Mesenchymal stem cell (in vitro differentiated cells and primary cell): ENCODE measurements around the gene FOXF1.

Experiments used
- DNase-seq: peaks from one replicate; pipeline ENCODE4 v3.0.0-alpha.2; 2013
- H2AFZ ChIP-seq: one replicate; pipeline ENCODE4 v1.6.1; 2013; ENCODE audit warnings: low read depth, mild to moderate bottlenecking, control low read depth, inconsistent platforms, low read length, moderate library complexity
- H2AK5ac ChIP-seq: 2 replicates; pipeline ENCODE4 v1.6.1; 2013; ENCODE audit warnings: low read length, moderate library complexity, mild to moderate bottlenecking, inconsistent platforms; ENCODE audit not compliant: severe bottlenecking
- H2BK120ac ChIP-seq: one replicate; pipeline ENCODE4 v1.6.1; 2013; ENCODE audit warnings: low read depth, mild to moderate bottlenecking, inconsistent platforms, low read length, moderate library complexity
- H2BK12ac ChIP-seq, 2 experiments: one replicate each; pipeline ENCODE4 v1.6.1; 2013; ENCODE audit warnings: inconsistent platforms in 2 of 2, low read length in 2 of 2, mild to moderate bottlenecking in 2 of 2, moderate library complexity in 2 of 2, control low read depth in 1 of 2
- H2BK15ac ChIP-seq: one replicate; pipeline ENCODE4 v1.6.1; 2013; ENCODE audit warnings: mild to moderate bottlenecking, low read depth, inconsistent platforms; ENCODE audit not compliant: poor library complexity, severe bottlenecking
- H2BK5ac ChIP-seq: 2 replicates; pipeline ENCODE4 v1.6.1; 2013; ENCODE audit warnings: low read depth, mild to moderate bottlenecking, low read length, control low read depth, inconsistent platforms; ENCODE audit not compliant: poor library complexity, severe bottlenecking
- H3K14ac ChIP-seq, 2 experiments: one replicate each; pipeline ENCODE4 v1.6.1; 2013; ENCODE audit warnings: inconsistent platforms in 2 of 2, low read length in 2 of 2, control low read depth in 1 of 2, mild to moderate bottlenecking in 1 of 2, moderate library complexity in 1 of 2
- H3K18ac ChIP-seq, 2 experiments: one replicate each; pipeline ENCODE4 v1.6.1; 2013; ENCODE audit warnings: inconsistent platforms in 2 of 2, low read length in 2 of 2, control low read depth in 1 of 2, low read depth in 1 of 2, mild to moderate bottlenecking in 1 of 2
- H3K23ac ChIP-seq, 2 experiments: one replicate each; pipeline ENCODE4 v1.6.1; 2013; ENCODE audit warnings: inconsistent platforms in 2 of 2, low read length in 2 of 2, mild to moderate bottlenecking in 2 of 2, moderate library complexity in 2 of 2, control low read depth in 1 of 2
- H3K27ac ChIP-seq: 2 replicates; pipeline ENCODE4 v1.5.1; 2013; ENCODE audit warnings: mild to moderate bottlenecking, moderate library complexity, low read length, control low read depth, inconsistent platforms; ENCODE audit not compliant: poor library complexity, severe bottlenecking
- H3K27me3 ChIP-seq, 2 experiments: 2 replicates each; pipeline versions ENCODE4 v1.6.1 to v1.7.0; 2013; ENCODE audit warnings: low read length in 2 of 2, mild to moderate bottlenecking in 2 of 2, moderate library complexity in 2 of 2, control low read depth in 1 of 2, inconsistent platforms in 1 of 2; ENCODE audit not compliant: control insufficient read depth in 1 of 2, insufficient read depth in 1 of 2
- H3K36me3 ChIP-seq, 2 experiments: 2 replicates each; pipeline versions ENCODE4 v1.6.1 to v1.7.0; 2013; ENCODE audit warnings: low read length in 2 of 2, control low read depth in 1 of 2, inconsistent platforms in 1 of 2, low read depth in 1 of 2, mild to moderate bottlenecking in 1 of 2; ENCODE audit not compliant: insufficient read depth in 2 of 2, control insufficient read depth in 1 of 2
- H3K4ac ChIP-seq, 2 experiments: one replicate each; pipeline ENCODE4 v1.6.1; 2013; ENCODE audit warnings: inconsistent platforms in 2 of 2, low read length in 2 of 2, mild to moderate bottlenecking in 2 of 2, moderate library complexity in 2 of 2, control low read depth in 1 of 2, low read depth in 1 of 2
- H3K4me1 ChIP-seq: 2 replicates; pipeline ENCODE4 v1.6.1; 2013; ENCODE audit warnings: low read depth, low read length, control low read depth; ENCODE audit not compliant: control insufficient read depth, insufficient read depth
- H3K4me2 ChIP-seq: 2 replicates; pipeline ENCODE4 v1.6.1; 2013; ENCODE audit warnings: low read length, mild to moderate bottlenecking, inconsistent platforms; ENCODE audit not compliant: poor library complexity, severe bottlenecking
- H3K4me3 ChIP-seq, 2 experiments: 2 replicates each; pipeline versions ENCODE4 v1.5.1 to v1.7.0; 2013; ENCODE audit warnings: low read length in 2 of 2, mild to moderate bottlenecking in 2 of 2, control low read depth in 1 of 2, low read depth in 1 of 2; ENCODE audit not compliant: insufficient read depth in 1 of 2
- H3K79me1 ChIP-seq: replicated peaks from 2 replicates; pipeline ENCODE4 v1.6.1; 2013; ENCODE audit warnings: mild to moderate bottlenecking, control low read depth, low read length, inconsistent platforms; ENCODE audit not compliant: poor library complexity, severe bottlenecking
- H3K9ac ChIP-seq: 2 replicates; pipeline ENCODE4 v1.7.0; 2013; ENCODE audit warnings: mild to moderate bottlenecking, low read length, moderate library complexity
- H3K9me3 ChIP-seq: 2 replicates; pipeline ENCODE4 v1.7.0; 2013; ENCODE audit warnings: mild to moderate bottlenecking, low read length; ENCODE audit not compliant: control insufficient read depth
- H4K8ac ChIP-seq: one replicate; pipeline ENCODE4 v1.6.1; 2013; ENCODE audit warnings: inconsistent platforms, mild to moderate bottlenecking, low read length, moderate library complexity
- H4K91ac ChIP-seq: one replicate; pipeline ENCODE4 v1.6.1; 2013; ENCODE audit warnings: mild to moderate bottlenecking, low read length, inconsistent platforms
- WGBS: methylation state at CpG from one replicate; pipeline ENCODE4 v1.1.7; 2013; ENCODE audit warnings: mixed read lengths; 5-methylcytosine and 5-hydroxymethylcytosine counted together

The FOXF1 gene

DNA sequence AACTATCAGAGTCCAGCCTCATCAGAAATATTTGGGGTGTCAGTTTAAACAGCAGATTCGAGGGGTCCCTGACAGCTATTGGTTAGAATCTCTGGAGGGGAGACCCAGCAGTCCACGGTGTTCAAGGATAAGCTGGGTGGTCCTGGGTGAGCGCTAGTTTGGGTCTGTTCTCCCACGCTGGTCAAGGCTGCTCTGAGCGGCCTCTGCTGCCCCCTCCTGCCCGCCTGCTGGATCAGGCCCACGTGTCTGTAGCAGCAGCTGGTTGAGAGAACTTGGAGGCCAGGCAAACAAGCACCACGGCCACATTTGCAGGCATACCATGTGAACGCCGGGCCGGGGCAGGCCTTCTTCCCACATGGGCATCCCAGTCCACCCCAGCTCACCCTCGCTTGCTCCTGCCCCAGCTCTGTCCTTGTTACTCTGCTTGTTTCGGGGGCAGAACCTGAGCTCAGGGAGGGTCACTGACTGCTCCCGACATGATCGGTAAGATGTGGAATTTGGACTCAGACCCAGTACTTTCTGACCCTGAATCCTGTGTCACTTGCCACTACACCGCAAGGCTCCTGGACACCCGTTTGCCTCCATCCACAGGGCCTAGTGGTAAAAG, 7.4 kb downstream of the FOXF1 start:
- Histone ChIP-seq H3K18ac (peak overlapping the region; percentile 93 to 98), H3K9me3 (no peaks in the 10 kb centered on the region), H3K23ac (peak overlapping the region in 1 of 2 experiments; percentile 78), H2BK120ac (peak overlapping the region; percentile 77), H2AK5ac (no peak overlapping the region), H2BK5ac (no peak overlapping the region), H3K27me3 (peaks cover 80 to 90% of the 10 kb centered on the region in 2 experiments), H2BK15ac (no peak overlapping the region), H3K4me1 (peaks cover 17% of the 10 kb centered on the region), H3K9ac (no peak overlapping the region), H2AFZ (no peak overlapping the region), H3K27ac (no peak overlapping the region), H3K4me3 (no peak overlapping the region), H3K4ac (peak overlapping the region; percentile 25 to 26), H3K14ac (peak overlapping the region in 1 of 2 experiments; percentile 71), H3K4me2 (no peak overlapping the region), H2BK12ac (peak overlapping the region; percentile 27 to 79), H3K36me3 (no peaks in the 10 kb centered on the region), H4K8ac (peak overlapping the region; percentile 91), H3K79me1 (no peaks in the 10 kb centered on the region), H4K91ac (no peak overlapping the region)
- 28% methylated on average over 17 of the region's 17 CpGs for WGBS
- DNase-seq = peak; percentile 88

DNA sequence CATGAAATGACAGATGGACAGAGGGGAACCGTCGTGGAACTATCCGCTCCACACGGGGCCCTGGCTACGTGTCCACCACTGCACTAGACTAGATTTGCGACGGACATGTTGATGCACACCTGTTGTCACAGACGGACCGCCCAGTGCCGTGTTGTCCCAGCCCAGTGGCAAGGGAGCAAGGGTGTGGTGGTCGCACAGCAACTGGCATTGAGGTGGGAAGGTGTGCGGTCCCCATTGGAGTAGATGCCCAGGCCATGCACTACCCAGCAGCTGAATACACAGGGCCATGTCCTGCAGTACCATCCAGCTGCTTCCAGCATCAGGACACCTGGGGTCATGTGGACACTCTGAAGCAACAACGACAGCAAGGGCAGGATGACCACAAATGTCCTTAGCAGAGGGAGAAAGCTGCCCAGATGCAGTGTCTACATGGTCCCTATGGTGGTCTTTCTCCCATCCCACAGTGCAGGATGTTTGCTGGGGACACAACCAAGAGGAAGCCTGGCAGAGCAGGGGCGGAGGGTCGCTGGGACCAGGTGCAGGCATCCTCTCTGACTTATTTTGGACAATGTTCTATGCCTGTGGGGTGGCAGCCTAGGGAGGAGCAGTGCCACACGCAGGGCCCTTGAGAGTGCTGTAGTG, 8.8 kb downstream of the FOXF1 start:
- DNase-seq = peak; percentile 66
- Histone ChIP-seq H2BK15ac (no peak overlapping the region), H2AK5ac (no peak overlapping the region), H2BK5ac (no peak overlapping the region), H2AFZ (no peak overlapping the region), H3K4ac (peak overlapping the region; percentile 55 to 88), H3K9me3 (no peaks in the 10 kb centered on the region), H3K18ac (peak overlapping the region; percentile 79 to 99), H4K8ac (peak overlapping the region; percentile 74), H3K23ac (peak overlapping the region in 1 of 2 experiments; percentile 87), H2BK12ac (peak overlapping the region in 1 of 2 experiments; percentile 98), H3K27ac (no peak overlapping the region), H3K79me1 (no peaks in the 10 kb centered on the region), H3K14ac (peak overlapping the region in 1 of 2 experiments; percentile 98), H3K4me3 (no peak overlapping the region), H3K9ac (no peak overlapping the region), H3K4me2 (no peak overlapping the region), H2BK120ac (peak overlapping the region; percentile 21), H3K27me3 (peaks cover 78 to 91% of the 10 kb centered on the region in 2 experiments), H4K91ac (peak overlapping the region; percentile 95), H3K4me1 (peaks cover 15% of the 10 kb centered on the region), H3K36me3 (no peaks in the 10 kb centered on the region)
- 77% methylated on average over 16 of the region's 16 CpGs for WGBS

DNA sequence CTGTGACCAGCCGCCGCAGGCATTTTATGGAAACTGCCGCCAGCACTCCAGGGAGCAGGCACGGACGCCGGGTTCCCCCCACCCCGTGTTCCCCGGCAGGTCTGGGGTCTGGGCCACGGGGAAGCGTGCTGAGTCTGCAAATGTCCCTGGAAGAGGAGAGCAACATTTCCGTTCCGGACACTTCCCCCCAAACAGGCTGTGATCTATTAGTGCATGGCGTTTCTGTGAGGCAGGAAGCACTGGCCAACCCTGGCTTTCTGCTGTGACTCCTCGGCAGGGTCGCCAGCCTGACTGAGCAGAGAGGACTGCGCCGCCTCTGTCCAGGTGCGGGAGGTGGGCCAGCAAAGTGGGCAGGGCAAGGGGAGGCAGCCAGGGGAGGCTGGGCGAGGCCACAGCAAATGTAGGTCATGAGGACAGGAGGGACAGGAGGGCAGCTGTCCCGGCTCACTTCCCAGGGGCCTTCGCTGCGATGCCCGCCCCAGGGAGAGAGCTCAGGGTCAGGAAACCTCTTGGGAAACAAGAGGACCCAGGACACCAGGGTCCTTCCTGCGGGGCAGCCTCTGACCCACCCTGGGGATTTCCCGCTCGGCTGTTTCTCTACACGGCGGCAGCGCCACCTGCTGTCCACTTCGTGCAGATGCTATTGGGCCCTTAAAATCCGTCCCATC, 9.5 kb downstream of the FOXF1 start:
- Histone ChIP-seq H3K18ac (peak overlapping the region; percentile 97 to 99), H2BK15ac (peak overlapping the region; percentile 46), H3K9me3 (no peaks in the 10 kb centered on the region), H2AFZ (peak overlapping the region; percentile 34), H2AK5ac (no peak overlapping the region), H3K4me3 (peak overlapping the region in 1 of 2 experiments; percentile 63), H3K27ac (no peak overlapping the region), H4K8ac (peak overlapping the region; percentile 81), H2BK120ac (peak overlapping the region; percentile 69), H3K4ac (peak overlapping the region; percentile 55 to 88), H4K91ac (peak overlapping the region; percentile 95), H3K4me2 (peak overlapping the region; percentile 9), H2BK12ac (peak overlapping the region; percentile 70 to 98), H3K79me1 (no peaks in the 10 kb centered on the region), H2BK5ac (no peak overlapping the region), H3K23ac (peak overlapping the region in 1 of 2 experiments; percentile 87), H3K27me3 (peaks cover 78 to 91% of the 10 kb centered on the region in 2 experiments), H3K9ac (peak overlapping the region; percentile 62), H3K36me3 (no peaks in the 10 kb centered on the region), H3K4me1 (peaks cover 15% of the 10 kb centered on the region), H3K14ac (peak overlapping the region in 1 of 2 experiments; percentile 98)
- DNase-seq = peak; percentile 89
- 10% methylated on average over 31 of the region's 31 CpGs for WGBS
